Bronchial epithelial cell (primary cell): ENCODE results near the gene ITPRID2. TPM values are rescaled to one million over a fixed set of nuclear protein-coding genes. Genes with fewer than 3 reads are reported as not detected.
"Not testable (repeated sequence)": the region's sequence is repeated elsewhere in the genome, so short reads cannot be mapped to it uniquely, and the experiment has no call there.

Experiments used
- DNase-seq: peaks from one replicate; pipeline ENCODE4 v3.0.0-alpha.2; 2010; ENCODE audit warnings: low read depth
- FAIRE-seq: peaks from 2 replicates; lab custom pipeline; 2011; peaks lifted over from hg19 to GRCh38; lab: Jason Lieb, UNC
- H3K27me3 ChIP-seq: 2 replicates; pipeline ENCODE4 v1.5.1; 2011; ENCODE audit warnings: low read length; ENCODE audit not compliant: control insufficient read depth, insufficient read depth
- H3K36me3 ChIP-seq: 2 replicates; pipeline ENCODE4 v1.5.1; 2011; ENCODE audit warnings: low read length; ENCODE audit not compliant: control insufficient read depth, insufficient read depth
- H3K4me3 ChIP-seq: 2 replicates; pipeline ENCODE4 v1.5.1; 2011; ENCODE audit warnings: mild to moderate bottlenecking, low read depth, low read length, control low read depth
- total RNA-seq: library from RNA; depleted of rRNA; stranded (reverse); fragments of >200 nt; gene quantifications from 2 replicates; pipeline ENCODE4 v1.2.1, GENCODE V29; 2014
- TF ChIP-seq, protein P1 (sequence below): IDR thresholded peaks from 2 replicates; pipeline ENCODE4 v1.5.1; 2011; ENCODE audit warnings: mild to moderate bottlenecking, moderate library complexity, low read length, control low read depth, inconsistent platforms; ENCODE audit not compliant: insufficient read depth, severe bottlenecking

Gene ITPRID2
- total RNA-seq, 1 donor from 2014 or later = 106 TPM

DNA sequence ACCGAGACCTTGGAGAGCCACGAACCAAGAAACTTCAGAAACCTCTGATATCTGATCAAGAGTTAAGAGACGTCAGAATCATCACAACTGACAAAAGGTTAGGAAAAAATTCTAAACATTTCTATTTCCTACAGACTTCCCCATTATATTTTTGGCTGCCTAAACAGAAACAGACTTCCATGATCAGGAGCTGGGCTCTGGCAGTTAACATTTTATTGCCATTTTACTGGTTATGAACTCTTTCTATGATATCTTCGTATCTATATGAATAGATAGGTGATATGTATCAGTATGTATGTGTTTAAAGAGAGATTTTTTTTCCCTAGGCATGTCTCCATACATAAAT lies 63.0 kb downstream of the ITPRID2 start:
- DNase-seq (no peak), FAIRE-seq (no peak)
- H3K27me3 ChIP-seq = no peaks in the 10 kb centered on the region
- no peak overlapping the region for H3K4me3 ChIP-seq
- TF ChIP-seq, protein P1, sequence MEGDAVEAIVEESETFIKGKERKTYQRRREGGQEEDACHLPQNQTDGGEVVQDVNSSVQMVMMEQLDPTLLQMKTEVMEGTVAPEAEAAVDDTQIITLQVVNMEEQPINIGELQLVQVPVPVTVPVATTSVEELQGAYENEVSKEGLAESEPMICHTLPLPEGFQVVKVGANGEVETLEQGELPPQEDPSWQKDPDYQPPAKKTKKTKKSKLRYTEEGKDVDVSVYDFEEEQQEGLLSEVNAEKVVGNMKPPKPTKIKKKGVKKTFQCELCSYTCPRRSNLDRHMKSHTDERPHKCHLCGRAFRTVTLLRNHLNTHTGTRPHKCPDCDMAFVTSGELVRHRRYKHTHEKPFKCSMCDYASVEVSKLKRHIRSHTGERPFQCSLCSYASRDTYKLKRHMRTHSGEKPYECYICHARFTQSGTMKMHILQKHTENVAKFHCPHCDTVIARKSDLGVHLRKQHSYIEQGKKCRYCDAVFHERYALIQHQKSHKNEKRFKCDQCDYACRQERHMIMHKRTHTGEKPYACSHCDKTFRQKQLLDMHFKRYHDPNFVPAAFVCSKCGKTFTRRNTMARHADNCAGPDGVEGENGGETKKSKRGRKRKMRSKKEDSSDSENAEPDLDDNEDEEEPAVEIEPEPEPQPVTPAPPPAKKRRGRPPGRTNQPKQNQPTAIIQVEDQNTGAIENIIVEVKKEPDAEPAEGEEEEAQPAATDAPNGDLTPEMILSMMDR = no peak
- H3K36me3 ChIP-seq = no peaks in the 10 kb centered on the region

DNA sequence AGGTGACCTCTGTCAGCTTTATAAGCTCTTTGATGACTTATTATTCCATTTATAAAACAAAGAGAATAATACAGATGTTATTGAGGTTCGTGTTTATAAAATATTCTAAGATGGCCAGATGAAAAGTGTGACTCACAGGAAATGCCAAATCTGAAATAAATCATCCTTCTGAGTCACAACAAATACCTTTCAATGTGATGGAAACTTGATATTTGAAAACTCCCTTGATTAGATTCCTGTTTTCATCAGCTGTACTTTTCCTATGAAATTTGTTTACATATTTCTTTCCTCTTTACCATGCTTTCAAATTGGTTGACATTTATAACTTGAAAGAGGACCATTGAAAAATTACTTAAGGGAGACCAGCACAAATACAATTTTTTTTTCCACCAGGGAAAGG lies 63.5 kb downstream of the ITPRID2 start:
- Histone ChIP-seq H3K4me3 (no peak overlapping the region), H3K36me3 (no peaks in the 10 kb centered on the region), H3K27me3 (no peaks in the 10 kb centered on the region)
- TF ChIP-seq, protein P1 = no peak
- no peak for FAIRE-seq
- DNase-seq = peak; percentile 91

DNA sequence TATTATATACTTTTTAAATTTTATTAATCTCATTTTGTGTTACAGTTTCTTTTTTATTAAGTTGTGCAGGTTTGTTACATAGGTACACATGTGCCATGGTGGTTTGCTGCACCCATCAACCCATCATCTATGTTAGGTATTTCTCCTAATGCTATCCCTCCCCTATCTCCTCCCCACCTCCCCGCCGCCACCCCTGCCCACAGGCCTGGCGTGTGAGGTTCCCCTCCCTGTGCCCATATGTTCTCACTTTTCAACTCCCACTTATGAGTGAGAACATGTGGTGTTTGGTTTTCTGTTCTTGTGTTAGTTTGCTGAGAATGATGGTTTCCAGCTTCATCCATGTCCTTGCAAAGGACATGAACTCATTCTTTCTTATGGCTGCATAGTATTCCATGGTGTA lies 64.3 kb downstream of the ITPRID2 start:
- H3K36me3 ChIP-seq, DNase-seq, H3K4me3 ChIP-seq, FAIRE-seq, H3K27me3 ChIP-seq: not testable (repeated sequence)

DNA sequence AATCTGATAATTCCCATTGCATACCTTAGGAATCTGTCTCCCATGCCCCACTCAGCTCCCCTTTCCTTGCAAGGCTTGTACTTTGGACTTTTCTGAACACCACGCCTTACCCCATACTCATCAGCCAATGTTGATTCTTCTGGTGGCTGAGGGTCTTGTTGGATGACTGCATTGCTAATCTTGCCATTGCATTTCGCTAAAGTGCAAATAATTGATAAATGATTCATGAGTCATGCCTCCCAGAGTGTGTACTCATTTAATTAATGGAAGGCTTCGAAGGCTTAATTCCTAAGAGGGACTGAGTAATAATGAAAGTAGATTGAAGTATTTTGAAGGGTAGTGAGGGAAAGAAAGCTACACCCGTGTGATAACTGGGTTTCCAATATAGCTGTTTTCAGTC lies 66.1 kb downstream of the ITPRID2 start:
- no peak for FAIRE-seq
- no peaks in the 10 kb centered on the region for H3K36me3 ChIP-seq
- H3K27me3 ChIP-seq = no peaks in the 10 kb centered on the region
- DNase-seq = no peak
- no peak overlapping the region for H3K4me3 ChIP-seq
- TF ChIP-seq, protein P1 = no peak

GRCh38 chr2:181958726-181959125 lies 67.2 kb downstream of the ITPRID2 start:
- Histone ChIP-seq H3K4me3 (no peak overlapping the region), H3K36me3 (no peaks in the 10 kb centered on the region), H3K27me3 (no peaks in the 10 kb centered on the region)
- no peak for FAIRE-seq
- TF ChIP-seq, protein P1 = no peak
- DNase-seq = no peak

GRCh38 chr2:181959508-181959907 lies 68.0 kb downstream of the ITPRID2 start:
- Histone ChIP-seq H3K4me3 (no peak overlapping the region), H3K27me3 (no peaks in the 10 kb centered on the region), H3K36me3 (no peaks in the 10 kb centered on the region)
- TF ChIP-seq, protein P1 = no peak
- FAIRE-seq (no peak), DNase-seq (peak; percentile 21)

DNA sequence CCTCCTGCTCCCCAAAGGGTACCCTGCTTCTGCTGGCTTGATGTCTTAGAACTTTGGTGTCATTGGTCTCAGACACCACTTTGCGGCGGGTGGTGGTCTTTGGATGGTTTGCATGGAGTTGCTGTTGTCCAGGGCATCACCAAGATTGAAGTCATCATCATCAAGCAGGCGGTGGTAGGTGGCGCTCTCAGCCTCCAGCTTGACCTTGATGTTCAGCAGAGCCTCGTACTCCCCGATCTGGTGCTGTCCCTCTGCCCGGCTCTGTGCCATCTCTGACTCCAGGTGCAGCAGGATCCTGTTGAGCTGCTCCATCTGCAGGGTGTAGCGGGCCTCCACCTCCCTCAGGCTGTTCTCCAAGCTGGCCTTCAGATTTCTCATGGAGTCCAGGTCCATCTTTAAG lies 69.6 kb downstream of the ITPRID2 start:
- not testable (repeated sequence) for FAIRE-seq

More for the DNA sequence above, 69.6 kb downstream of the ITPRID2 start:
- H3K27me3 ChIP-seq, DNase-seq, H3K36me3 ChIP-seq, H3K4me3 ChIP-seq: not testable (repeated sequence)
